Measurements from ENCODE around the gene PNO1. TPM values are rescaled to one million over a fixed set of nuclear protein-coding genes. Genes with fewer than 3 reads are reported as not detected.
"Not testable (repeated sequence)": the region's sequence is repeated elsewhere in the genome, so short reads cannot be mapped to it uniquely, and the experiment has no call there.

The PNO1 gene
- 10 to 100 TPM; 36.0 to 37.8 TPM for total RNA-seq

GRCh38 chr2:68157402-68158133, at the start of gene PNO1:
Gene PNO1 (plus strand): TSS chr2:68157888. CDS start chr2:68157935, 47 bp downstream.
- ChIA-PET POLR2A (interaction anchor here (0.7 to 1.7 kb wide), 2 partner anchors 95 to 208 kb away, joined by 3 to 6 read pairs; partner anchors contain the start of gene PPP3R1), CTCF (interaction anchor here (1.6 kb wide), 1 partner anchor 38 kb away, joined by 4 read pairs; no protein-coding TSS in a partner anchor)

- ChIA-PET POLR2A (no interaction called here), CTCF (no interaction called here)
These were observed 49.6 kb upstream of the PNO1 start for GRCh38 chr2:68108120-68108519.

- ChIA-PET CTCF (no interaction called here), POLR2A (no interaction called here)
These were observed 47.6 kb upstream of the PNO1 start for GRCh38 chr2:68110102-68110501.

- POLR2A ChIA-PET: no interaction called here
- CTCF ChIA-PET: interaction anchor here (1.4 kb wide), 1 partner anchor 166 kb away, joined by 3 read pairs; no protein-coding TSS in a partner anchor
These were observed 41.7 kb upstream of the PNO1 start for GRCh38 chr2:68115965-68116364.

GRCh38 chr2:68117922-68118321, 39.8 kb upstream of the PNO1 start:
- POLR2A ChIA-PET, CTCF ChIA-PET: not testable (repeated sequence)

DNA sequence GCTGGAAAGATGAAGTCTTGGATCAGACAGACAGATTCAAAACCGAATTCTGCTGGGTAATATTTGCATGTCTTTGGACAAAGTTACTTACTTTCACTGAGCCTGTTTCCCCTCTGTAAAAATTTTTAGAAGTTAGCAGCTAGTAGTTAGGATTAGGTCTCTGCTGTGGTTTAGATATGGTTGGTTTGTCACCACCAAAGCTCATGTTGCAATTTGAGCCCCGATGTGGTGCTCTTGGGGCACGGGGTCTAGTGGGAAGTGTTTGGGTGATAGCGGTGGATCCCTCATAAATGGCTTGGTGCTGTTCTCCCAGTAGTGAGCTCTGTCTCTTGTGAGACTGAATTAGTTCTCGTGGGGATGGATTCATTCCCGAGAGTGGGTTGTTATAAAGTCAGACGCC, 38.9 kb upstream of the PNO1 start:
- ChIA-PET POLR2A (no interaction called here), CTCF (no interaction called here)

DNA sequence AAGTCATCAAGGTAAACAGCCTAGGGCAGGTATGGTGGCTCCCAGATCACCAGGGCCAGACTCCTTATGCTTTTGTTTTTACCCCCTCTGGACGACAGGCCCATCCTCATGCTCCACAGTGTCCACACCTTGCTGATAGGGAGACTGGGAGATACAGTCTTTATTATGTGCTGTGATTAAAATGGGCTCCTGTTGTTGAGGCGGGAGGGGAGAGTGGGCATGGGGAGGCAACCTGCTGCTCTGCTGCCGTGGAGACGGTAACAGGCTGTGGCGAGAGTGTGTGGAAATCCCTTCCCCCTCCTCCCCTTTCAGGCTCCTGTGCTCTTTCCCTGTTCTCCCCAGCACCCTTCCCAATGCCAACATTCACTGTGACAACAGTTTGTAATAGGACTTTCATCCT, 38.2 kb upstream of the PNO1 start:
- ChIA-PET CTCF (no interaction called here), POLR2A (no interaction called here)

DNA sequence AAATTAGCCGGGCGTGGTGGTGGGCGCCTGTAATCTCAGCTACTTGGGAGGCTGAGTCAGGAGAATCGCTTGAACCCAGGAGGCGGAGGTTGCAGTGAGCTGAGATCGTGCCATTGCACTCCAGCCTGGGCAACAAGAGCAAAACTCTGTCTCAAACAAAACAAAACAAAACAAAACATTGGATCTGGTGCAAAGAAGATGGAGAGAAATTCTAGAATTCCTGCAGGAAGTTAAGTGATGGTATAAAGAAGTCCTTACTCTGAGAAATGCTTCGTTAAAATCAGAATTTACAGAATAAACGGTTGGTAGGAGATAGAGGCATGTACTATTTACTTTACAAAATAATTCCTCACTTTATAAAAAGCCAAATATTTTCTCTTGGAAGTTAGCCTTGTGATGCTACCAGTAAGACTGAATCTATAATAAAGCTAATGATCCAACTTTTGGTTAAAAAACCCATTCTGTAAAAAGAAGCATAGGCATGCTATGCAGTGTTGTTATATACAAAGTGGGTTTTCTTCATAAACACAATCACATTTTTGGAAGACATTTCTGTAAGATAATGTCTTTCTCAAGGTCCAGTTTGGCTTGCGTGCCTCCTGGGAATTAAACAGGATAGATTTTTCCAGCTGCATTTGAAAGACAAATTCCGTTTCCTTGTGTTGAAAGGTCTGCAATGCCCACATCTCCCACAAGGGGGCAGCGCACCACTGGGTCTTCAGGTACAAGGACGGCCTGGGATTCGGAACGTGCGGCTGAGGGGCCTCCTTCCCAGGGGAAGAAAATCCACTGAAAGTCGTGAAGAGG, 35.6 kb upstream of the PNO1 start:
- CTCF ChIA-PET: interaction anchor here (0.6 to 2.0 kb wide), 12 partner anchors 9 to 323 kb away, joined by 3 to 8 read pairs (median 4); no protein-coding TSS in a partner anchor
- POLR2A ChIA-PET: no interaction called here

DNA sequence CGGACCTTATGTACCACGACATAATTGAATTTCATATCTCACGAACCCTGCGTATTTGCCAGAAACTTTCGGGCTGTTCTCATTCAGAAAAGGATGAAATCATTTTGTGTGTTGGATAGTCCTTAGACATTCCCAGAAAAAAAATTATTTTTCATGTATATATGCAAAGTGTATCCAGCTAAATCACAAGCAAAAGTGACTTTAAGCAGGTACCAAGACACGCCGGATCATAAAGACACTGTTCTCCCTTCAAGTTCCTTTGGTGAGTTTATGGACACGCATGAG, 35.1 kb upstream of the PNO1 start:
- POLR2A ChIA-PET: no interaction called here

DNA sequence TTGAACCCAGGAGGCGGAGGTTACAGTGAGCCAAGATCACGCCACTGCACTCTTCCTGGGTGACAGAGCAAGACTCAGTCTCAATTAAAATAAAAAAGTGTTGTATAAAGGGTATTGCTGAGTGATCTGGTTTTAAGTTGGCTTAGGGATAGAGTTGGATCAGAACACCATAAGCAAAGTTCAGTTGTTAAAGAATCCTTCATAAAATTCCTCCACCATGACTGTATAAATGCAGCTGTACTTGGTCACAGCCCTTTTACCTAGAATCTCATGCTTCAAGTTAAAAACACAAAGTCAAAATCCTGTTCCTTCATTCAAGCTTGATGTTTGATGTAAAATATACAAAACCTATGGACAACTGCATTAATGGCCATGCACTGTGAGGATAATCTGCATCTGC, 33.4 kb upstream of the PNO1 start:
- CTCF ChIA-PET: no interaction called here

More for the DNA sequence above, 35.1 kb upstream of the PNO1 start:
- CTCF ChIA-PET: interaction anchor here (0.7 to 2.0 kb wide), 7 partner anchors 10 to 309 kb away, joined by 4 to 8 read pairs (median 5); no protein-coding TSS in a partner anchor

GRCh38 chr2:68125821-68126220, 31.9 kb upstream of the PNO1 start:
- POLR2A ChIA-PET: no interaction called here

More for the DNA sequence above, 33.4 kb upstream of the PNO1 start:
- POLR2A ChIA-PET: no interaction called here

GRCh38 chr2:68126561-68126960, 31.1 kb upstream of the PNO1 start:
- POLR2A ChIA-PET: no interaction called here
- CTCF ChIA-PET: no interaction called here

More at GRCh38 chr2:68125821-68126220, 31.9 kb upstream of the PNO1 start:
- CTCF ChIA-PET: no interaction called here

- ChIA-PET POLR2A (no interaction called here), CTCF (no interaction called here)
These were observed 30.1 kb upstream of the PNO1 start for GRCh38 chr2:68127358-68128242.

GRCh38 chr2:68134120-68134519, 23.6 kb upstream of the PNO1 start:
- POLR2A ChIA-PET: no interaction called here
- CTCF ChIA-PET: no interaction called here

DNA sequence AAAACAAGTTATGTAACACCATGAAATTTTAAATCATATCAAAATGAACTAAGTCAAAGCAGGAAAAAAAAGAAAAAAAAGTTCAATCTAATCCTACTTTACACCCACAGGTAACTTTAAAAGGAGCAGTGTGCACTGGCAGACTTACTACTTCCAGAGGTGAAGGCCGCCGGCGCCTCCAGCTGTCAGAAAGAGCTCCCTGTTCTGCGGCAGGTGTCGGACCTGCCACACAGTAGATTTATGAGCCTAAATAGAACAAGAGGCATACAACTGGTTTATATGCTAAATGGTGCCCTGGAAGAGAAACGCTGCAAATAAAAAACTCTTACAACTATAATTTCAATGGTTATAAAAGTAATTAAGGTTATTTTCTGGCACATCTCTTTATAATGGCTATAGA, 23.1 kb upstream of the PNO1 start:
- POLR2A ChIA-PET: no interaction called here
- CTCF ChIA-PET: no interaction called here

- POLR2A ChIA-PET: no interaction called here
- CTCF ChIA-PET: interaction anchor here (1.3 kb wide), 1 partner anchor 26 kb away, joined by 3 read pairs; no protein-coding TSS in a partner anchor
These were observed 22.0 kb upstream of the PNO1 start for GRCh38 chr2:68135448-68136320.

DNA sequence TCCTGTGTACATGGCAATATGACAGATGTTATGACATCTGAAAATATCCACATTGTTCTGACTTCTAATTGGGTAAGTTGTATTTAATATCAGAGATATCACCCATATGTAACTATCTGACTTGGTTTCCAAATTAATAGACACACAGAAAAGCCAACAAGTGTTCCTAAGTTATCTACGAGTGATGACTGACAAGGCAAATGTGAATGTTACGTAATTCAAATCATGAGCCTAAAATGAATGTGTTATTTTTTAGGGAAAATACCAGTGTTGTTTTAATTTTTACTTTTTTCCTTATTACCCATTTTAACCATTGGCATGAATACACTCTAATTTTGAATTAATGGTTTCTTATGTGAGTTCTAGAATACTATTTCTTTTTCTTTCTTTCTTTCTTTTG, 15.8 kb upstream of the PNO1 start:
- CTCF ChIA-PET: no interaction called here
- POLR2A ChIA-PET: no interaction called here

DNA sequence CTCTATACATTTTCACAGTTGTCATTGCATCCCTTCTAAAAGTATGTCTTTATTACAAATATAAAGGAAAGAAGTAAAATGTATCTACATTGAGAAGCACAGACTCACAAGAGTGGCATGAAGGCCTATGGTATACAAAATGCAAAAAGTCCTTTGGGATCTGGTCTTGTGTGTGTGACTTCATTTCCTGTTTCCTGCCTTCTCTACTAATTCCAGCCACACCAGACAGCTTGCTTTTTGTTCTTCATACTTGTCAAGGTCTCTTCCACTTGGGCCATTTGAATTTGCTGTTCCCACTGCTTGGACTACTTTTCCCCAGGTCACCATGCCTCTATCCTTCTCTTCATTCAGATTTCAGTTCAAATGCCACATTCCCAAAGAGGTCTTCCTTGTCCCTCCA, 6.7 kb upstream of the PNO1 start:
- POLR2A ChIA-PET: no interaction called here
- CTCF ChIA-PET: interaction anchor here (0.5 kb wide), 1 partner anchor 106 kb away, joined by 6 read pairs; no protein-coding TSS in a partner anchor

DNA sequence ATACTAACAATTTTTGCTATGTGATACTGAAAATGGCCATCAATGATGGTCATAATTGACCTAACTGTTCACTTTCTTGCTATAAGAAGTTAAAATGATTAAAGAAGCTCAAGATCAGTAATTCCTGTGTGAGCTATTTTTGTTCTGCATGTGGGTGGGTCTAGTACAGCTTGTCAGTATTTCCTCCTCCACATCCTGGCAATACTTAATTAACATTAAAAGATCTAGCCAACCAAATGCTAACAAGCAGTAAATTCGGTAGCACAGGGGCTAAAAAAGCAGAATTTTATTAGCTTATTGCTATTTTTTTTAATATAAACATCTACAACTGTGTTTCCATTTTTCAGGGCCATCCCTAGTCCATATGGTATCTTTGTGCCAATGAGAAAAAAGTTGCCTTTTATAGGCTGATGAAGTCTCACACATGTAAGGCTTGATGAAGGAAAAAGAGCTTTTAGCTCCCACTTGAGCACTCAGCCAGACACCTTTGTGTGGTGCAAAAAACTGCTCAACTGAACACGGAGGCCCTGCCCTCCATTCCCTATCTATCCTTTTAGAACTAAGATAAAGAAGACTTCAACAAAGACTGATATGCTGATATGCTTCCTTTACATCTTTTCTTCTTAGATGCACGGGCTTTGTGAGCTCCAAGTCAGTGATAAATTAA, 4.9 kb upstream of the PNO1 start:
- ChIA-PET POLR2A (no interaction called here), CTCF (interaction anchor here (1.2 kb wide), 1 partner anchor 129 kb away, joined by 3 read pairs; no protein-coding TSS in a partner anchor)

Measured in activated CD8-positive, alpha-beta memory T cell treated with anti-CD3 and anti-CD28 coated beads for 36 hours (primary cell).